Epithelial cell of esophagus (primary cell): ENCODE measurements around the gene GPR180.

Experiments used
- DNase-seq: peaks from one replicate; pipeline ENCODE4 v3.0.0; 2010; ENCODE audit warnings: low read depth
- H3K4me3 ChIP-seq: 2 replicates; pipeline ENCODE4 v1.5.1; 2011; ENCODE audit warnings: mild to moderate bottlenecking, low read length, control low read depth
- TF ChIP-seq, protein P1 (sequence below): IDR thresholded peaks from 2 replicates; pipeline ENCODE4 v1.5.1; 2011; ENCODE audit warnings: low read depth, mild to moderate bottlenecking, low read length, control low read depth, inconsistent platforms; ENCODE audit not compliant: insufficient read depth; ENCODE audit errors: missing control alignments

GPR180 gene

DNA sequence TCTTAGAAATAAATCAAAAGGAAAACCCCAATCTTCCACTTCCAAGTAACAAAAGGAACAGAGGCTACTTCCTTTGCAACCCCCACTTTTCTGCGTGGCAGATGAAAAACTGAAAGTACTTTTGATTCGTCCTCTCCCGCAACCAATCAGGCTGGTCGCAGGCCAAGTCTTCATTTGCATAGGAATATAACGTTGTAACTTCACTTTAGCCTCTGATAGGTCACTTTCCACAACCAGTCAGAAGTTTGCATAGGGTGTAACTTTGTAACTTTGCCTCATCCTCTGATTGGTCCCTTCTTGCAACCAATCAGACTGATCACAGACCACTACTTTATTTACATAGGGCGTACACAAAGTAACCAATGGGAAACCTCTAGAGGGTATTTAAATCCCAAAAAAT is 42.9 kb upstream of the GPR180 start:
- H3K4me3 ChIP-seq: no peak overlapping the region
- no peak for DNase-seq
- TF ChIP-seq, protein P1, sequence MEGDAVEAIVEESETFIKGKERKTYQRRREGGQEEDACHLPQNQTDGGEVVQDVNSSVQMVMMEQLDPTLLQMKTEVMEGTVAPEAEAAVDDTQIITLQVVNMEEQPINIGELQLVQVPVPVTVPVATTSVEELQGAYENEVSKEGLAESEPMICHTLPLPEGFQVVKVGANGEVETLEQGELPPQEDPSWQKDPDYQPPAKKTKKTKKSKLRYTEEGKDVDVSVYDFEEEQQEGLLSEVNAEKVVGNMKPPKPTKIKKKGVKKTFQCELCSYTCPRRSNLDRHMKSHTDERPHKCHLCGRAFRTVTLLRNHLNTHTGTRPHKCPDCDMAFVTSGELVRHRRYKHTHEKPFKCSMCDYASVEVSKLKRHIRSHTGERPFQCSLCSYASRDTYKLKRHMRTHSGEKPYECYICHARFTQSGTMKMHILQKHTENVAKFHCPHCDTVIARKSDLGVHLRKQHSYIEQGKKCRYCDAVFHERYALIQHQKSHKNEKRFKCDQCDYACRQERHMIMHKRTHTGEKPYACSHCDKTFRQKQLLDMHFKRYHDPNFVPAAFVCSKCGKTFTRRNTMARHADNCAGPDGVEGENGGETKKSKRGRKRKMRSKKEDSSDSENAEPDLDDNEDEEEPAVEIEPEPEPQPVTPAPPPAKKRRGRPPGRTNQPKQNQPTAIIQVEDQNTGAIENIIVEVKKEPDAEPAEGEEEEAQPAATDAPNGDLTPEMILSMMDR: no peak

DNA sequence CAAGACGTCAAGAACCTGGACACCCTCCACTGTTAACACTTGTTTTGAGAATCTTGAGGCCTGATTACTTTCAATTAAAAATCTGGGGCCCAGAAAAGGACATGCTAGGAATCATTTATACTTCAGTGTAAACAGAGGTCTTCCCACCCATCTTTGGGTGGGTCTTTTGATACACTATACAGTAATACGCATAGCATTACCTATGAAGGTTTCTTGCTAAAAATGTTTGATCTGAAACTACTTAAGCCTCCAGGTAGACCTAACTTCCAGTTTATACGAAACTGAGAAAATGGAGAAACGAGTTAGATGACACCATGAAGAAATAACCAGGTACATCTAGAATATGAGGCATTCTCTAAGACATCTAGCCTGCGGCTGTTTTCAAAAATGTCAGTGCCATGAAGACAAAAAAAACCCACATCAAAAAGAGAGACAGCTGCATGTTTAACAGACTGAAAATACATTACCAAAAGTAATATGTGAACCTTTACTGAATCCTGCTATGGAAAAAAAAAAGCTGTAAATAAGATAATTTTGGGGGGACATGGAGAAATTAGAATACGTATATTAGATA is 42.3 kb upstream of the GPR180 start:
- TF ChIP-seq, protein P1: no peak
- no peak for DNase-seq
- no peak overlapping the region for H3K4me3 ChIP-seq

DNA sequence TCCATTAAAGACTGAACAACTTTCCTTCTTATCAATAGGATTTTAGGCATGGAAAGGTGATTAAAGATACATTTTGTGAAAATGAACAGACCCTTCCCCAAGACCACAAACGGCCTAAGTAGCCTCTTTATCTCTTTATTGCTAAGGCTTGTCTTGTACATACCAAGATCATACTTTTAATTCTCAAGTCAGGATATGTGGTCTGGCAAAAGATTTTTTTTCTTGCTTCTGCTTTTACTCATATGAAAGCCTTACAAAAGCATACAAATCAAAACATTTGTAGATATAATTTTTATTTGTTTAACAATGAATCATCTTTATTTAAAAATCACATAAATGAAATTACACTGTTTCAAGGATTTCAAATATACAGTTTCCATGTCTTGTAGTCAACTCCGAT is 41.5 kb upstream of the GPR180 start:
- DNase-seq: no peak
- no peak overlapping the region for H3K4me3 ChIP-seq

DNA sequence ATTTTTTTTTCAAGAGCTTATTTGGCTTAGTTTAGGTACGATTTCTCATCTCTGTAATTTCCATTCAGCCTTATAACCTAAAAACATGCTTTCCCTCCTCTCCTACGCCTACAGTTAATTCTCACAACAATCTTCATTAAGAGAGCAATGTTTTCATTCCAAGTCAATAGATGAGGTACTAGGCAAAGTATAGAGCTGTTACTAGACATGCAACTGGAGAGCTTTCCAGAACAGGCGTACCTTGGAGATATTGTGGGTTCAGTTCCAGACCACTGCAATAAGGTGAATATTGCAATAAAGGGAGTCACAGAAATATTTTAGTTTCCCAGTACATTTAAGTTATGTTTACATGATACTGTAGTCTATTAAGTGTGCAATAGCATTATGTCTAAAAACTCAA is 40.5 kb upstream of the GPR180 start:
- TF ChIP-seq, protein P1: no peak
- DNase-seq: no peak
- H3K4me3 ChIP-seq: no peak overlapping the region

More for the DNA sequence above, 41.5 kb upstream of the GPR180 start:
- TF ChIP-seq, protein P1: no peak

DNA sequence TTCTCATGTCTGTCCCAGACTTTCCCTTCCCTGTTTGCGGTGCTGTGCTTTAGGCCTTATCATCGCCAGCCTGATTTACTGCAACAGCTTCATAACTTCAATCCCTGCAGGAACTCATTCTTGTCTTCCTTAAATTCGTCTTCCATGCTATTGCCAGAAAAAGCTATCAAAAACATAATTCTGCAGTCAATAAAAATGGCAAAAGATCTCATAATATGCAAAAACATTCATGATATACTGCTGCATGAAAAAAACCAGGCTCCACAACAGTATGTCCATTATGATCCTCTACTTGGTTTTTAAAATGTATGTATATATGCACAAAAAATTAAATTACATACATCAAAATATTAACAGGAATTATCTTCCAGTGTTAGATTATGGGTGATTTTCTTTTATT is 34.1 kb upstream of the GPR180 start:
- no peak overlapping the region for H3K4me3 ChIP-seq
- DNase-seq: no peak
- TF ChIP-seq, protein P1: no peak

DNA sequence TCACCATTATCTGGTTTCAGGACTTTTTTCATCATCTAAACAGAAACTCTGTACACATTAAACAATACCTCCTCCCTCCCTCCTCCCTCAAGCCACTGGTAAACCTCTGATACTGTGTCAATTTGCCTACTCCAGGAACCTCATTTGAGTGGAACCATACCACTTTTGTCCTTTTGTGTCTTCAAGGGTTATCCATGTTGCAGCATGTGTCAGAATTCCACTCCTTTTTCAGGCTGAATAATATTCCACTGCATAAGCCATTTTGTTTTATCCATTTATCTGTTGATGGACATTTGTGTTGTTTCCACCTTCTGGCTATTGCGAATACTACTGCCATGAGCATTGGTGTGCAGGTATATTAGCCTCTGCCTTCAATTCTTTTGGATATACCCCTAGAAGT is 33.2 kb upstream of the GPR180 start:
- TF ChIP-seq, protein P1: no peak
- DNase-seq: no peak

DNA sequence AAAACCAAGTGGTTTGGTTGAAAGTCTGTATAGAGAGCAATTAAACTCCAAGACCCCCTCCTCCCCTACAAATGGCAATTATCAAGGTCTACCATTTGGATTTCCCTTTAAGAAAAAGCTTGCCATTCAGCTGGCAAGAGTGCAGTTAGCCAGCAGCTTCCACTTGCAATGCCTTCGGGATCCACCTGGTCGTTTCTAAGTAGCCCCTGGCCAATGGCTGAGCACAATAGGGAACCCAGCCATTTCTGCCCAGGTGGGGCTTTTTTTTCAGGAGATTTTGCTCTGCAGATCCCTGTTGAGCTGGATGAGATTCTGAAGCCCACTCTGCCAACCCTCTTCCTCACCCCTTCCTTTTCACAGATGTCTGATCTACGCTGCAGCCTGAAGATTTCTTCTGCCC is 32.0 kb upstream of the GPR180 start:
- TF ChIP-seq, protein P1: no peak
- DNase-seq: no peak
- no peak overlapping the region for H3K4me3 ChIP-seq

More for the DNA sequence above, 33.2 kb upstream of the GPR180 start:
- H3K4me3 ChIP-seq: no peak overlapping the region
